Neuronal stem cell (in vitro differentiated cells): Measurements from ENCODE around the gene STOML1.

ENCODE experiments used
- DNase-seq: peaks from one replicate; pipeline ENCODE4 v3.0.0-alpha.2; 2013; ENCODE audit warnings: low spot score
- H2AFZ ChIP-seq: one replicate; pipeline ENCODE4 v1.6.1; 2013; ENCODE audit warnings: mild to moderate bottlenecking, low read length, inconsistent platforms
- H2AK5ac ChIP-seq: 2 replicates; pipeline ENCODE4 v1.6.1; 2013; ENCODE audit warnings: low read depth, mild to moderate bottlenecking, inconsistent platforms, low read length, moderate library complexity, mixed read lengths
- H2BK120ac ChIP-seq: 2 replicates; pipeline ENCODE4 v1.6.1; 2013; ENCODE audit warnings: low read depth, mild to moderate bottlenecking, inconsistent platforms, low read length, moderate library complexity, mixed read lengths
- H2BK12ac ChIP-seq: one replicate; pipeline ENCODE4 v1.6.1; 2013; ENCODE audit warnings: low read length, inconsistent platforms
- H2BK15ac ChIP-seq: 2 replicates; pipeline ENCODE4 v1.6.1; 2013; ENCODE audit warnings: mild to moderate bottlenecking, low read length, inconsistent platforms, mixed read lengths
- H2BK5ac ChIP-seq: one replicate; pipeline ENCODE4 v1.6.1; 2013; ENCODE audit warnings: inconsistent platforms, mild to moderate bottlenecking, low read length, moderate library complexity
- H3K14ac ChIP-seq: one replicate; pipeline ENCODE4 v1.6.1; 2013; ENCODE audit warnings: low read length, inconsistent platforms
- H3K18ac ChIP-seq: 2 replicates; pipeline ENCODE4 v1.6.1; 2013; ENCODE audit warnings: low read length, inconsistent platforms
- H3K23ac ChIP-seq: 2 replicates; pipeline ENCODE4 v1.6.1; 2013; ENCODE audit warnings: low read depth, mild to moderate bottlenecking, mixed read lengths, low read length, inconsistent platforms; ENCODE audit not compliant: poor library complexity
- H3K27ac ChIP-seq: replicated peaks from 3 replicates; pipeline ENCODE4 v1.5.1; 2013; ENCODE audit warnings: low read length, inconsistent platforms
- H3K27me3 ChIP-seq, 3 experiments: 2 replicates each; pipeline ENCODE4 v1.6.1; 2013; ENCODE audit warnings: low read length in 3 of 3, mild to moderate bottlenecking in 2 of 3, inconsistent platforms in 1 of 3, low read depth in 1 of 3, mixed read lengths in 1 of 3, moderate library complexity in 1 of 3; ENCODE audit not compliant: control insufficient read depth in 3 of 3, insufficient read depth in 3 of 3
- H3K36me3 ChIP-seq, 2 donors: replicated peaks in 1 of 2; 2 replicates each; pipeline ENCODE4 v1.6.1; 2013; ENCODE audit warnings: low read length in 2 of 2; ENCODE audit not compliant: control insufficient read depth in 2 of 2, insufficient read depth in 2 of 2
- H3K4ac ChIP-seq: 2 replicates; pipeline ENCODE4 v1.6.1; 2013; ENCODE audit warnings: inconsistent platforms, mild to moderate bottlenecking, low read length, moderate library complexity
- H3K4me1 ChIP-seq, 2 donors: 1 replicate in 1 of 2; 2 replicates in 1 of 2; pipeline ENCODE4 v1.6.1; 2013; ENCODE audit warnings: low read length in 2 of 2, low read depth in 1 of 2; ENCODE audit not compliant: control insufficient read depth in 2 of 2, insufficient read depth in 1 of 2
- H3K4me2 ChIP-seq: one replicate; pipeline ENCODE4 v1.6.1; 2013; ENCODE audit warnings: mild to moderate bottlenecking, low read length, inconsistent platforms; ENCODE audit not compliant: insufficient read depth, poor library complexity, severe bottlenecking
- H3K4me3 ChIP-seq, 2 donors: 2 replicates each; pipeline ENCODE4 v1.5.1; 2013; ENCODE audit warnings: low read length in 2 of 2, mild to moderate bottlenecking in 2 of 2, inconsistent platforms in 1 of 2, moderate library complexity in 1 of 2
- H3K79me1 ChIP-seq: one replicate; pipeline ENCODE4 v1.6.1; 2013; ENCODE audit warnings: low read depth, mild to moderate bottlenecking, inconsistent platforms, low read length, moderate library complexity
- H3K9ac ChIP-seq: one replicate; pipeline ENCODE4 v1.6.1; 2013; ENCODE audit warnings: mild to moderate bottlenecking, low read depth, low read length, inconsistent platforms; ENCODE audit not compliant: poor library complexity
- H3K9me3 ChIP-seq, 2 donors: replicated peaks in 1 of 2; 2 replicates each; pipeline versions ENCODE3 to v1.6.1; 2013; ENCODE audit warnings: low read length in 2 of 2, mild to moderate bottlenecking in 2 of 2, inconsistent platforms in 1 of 2, low read depth in 1 of 2, mixed read lengths in 1 of 2, moderate library complexity in 1 of 2; ENCODE audit not compliant: control insufficient read depth in 2 of 2, insufficient read depth in 1 of 2
- H4K8ac ChIP-seq: one replicate; pipeline ENCODE4 v1.6.1; 2013; ENCODE audit warnings: low read depth, mild to moderate bottlenecking, inconsistent platforms, low read length, moderate library complexity
- H4K91ac ChIP-seq: one replicate; pipeline ENCODE4 v1.6.1; 2013; ENCODE audit warnings: low read length, low read depth, mild to moderate bottlenecking, inconsistent platforms; ENCODE audit not compliant: poor library complexity
- WGBS, 2 donors: extraction: QIAGEN DNeasy Blood & Tissue Kit; methylation state at CpG; one replicate each; pipeline ENCODE4 v1.1.7; 2013; ENCODE audit warnings: missing lambda C conversion rate in 2 of 2, mixed read lengths in 1 of 2; ENCODE audit not compliant: insufficient read length in 2 of 2, insufficient replicate concordance in 1 of 2; ENCODE audit errors: extremely low coverage in 2 of 2; 5-methylcytosine and 5-hydroxymethylcytosine counted together

Gene STOML1

GRCh38 chr15:73956743-73957135 is 35.4 kb downstream of the STOML1 start:
- Histone ChIP-seq H2BK5ac (peak overlapping the region; percentile 77), H3K18ac (no peak overlapping the region), H3K4me1 (peaks cover under 1 to 9% of the 10 kb centered on the region in 2 donors), H2BK12ac (no peak overlapping the region), H3K79me1 (no peaks in the 10 kb centered on the region), H3K23ac (peak overlapping the region; percentile 40), H3K36me3 (no peaks in the 10 kb centered on the region), H3K4me3 (no peak overlapping the region), H2AK5ac (peak overlapping the region; percentile 78), H3K27ac (no peak overlapping the region), H4K91ac (no peak overlapping the region), H2BK120ac (no peak overlapping the region), H2BK15ac (no peak overlapping the region), H3K27me3 (peaks cover 0 to 9% (median 0%) of the 10 kb centered on the region in 3 experiments), H3K9ac (no peak overlapping the region), H2AFZ (no peak overlapping the region), H4K8ac (no peak overlapping the region), H3K9me3 (no peaks in the 10 kb centered on the region), H3K4me2 (no peak overlapping the region), H3K4ac (no peak overlapping the region), H3K14ac (no peak overlapping the region)
- DNase-seq: no peak
- WGBS, 2 donors: no CpG with 5 or more reads among the region's 9 CpGs

DNA sequence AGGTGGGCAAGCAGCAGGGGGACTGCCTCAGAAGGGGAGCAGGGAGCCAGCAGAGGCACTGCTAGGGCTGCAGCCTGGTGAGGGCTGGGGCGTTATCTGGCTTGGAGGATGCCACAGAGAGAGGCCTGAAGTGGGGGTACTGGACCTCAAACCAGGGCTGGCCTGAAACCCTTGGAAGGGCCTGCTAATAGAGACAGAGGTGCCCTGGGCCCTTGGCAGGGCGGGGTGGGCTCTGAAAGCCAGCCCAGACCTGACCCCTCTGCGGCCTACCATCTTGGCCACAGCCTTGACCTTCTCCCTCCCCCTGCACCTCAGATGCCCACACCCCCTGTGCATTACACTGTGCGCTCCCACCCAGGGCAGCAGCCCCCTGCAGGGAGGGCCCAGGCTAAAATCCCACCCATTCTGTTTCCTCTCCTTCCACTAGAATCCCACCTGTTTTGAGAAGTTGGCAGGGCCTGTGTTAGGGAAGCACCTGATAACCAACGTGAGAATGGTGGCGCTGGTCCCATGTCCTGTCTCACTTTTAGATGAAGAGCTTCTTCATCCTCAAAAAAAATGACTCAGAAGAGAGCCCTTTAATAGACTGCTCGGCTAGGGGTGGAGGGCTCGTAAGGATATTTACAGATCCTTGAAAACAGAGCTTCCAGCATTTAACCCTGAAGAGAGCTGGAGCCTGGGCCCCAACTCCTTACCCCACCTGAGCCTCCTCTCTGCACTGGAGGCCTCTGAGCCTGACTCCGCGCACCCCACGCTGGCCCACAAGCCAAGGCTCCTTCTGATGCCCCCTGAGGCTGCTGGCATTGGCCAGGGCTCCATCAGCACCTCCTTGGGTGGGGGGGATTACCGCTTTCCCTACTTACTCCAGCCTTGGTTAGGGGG is 36.0 kb downstream of the STOML1 start:
- H3K18ac ChIP-seq: no peak overlapping the region
- H4K8ac ChIP-seq: no peak overlapping the region
- no peak overlapping the region for H3K27ac ChIP-seq
- no peak overlapping the region for H3K4ac ChIP-seq
- no peak overlapping the region for H2BK120ac ChIP-seq
- DNase-seq: no peak
- H3K4me2 ChIP-seq: no peak overlapping the region
- H3K79me1 ChIP-seq: no peaks in the 10 kb centered on the region
- H3K23ac ChIP-seq: no peak overlapping the region
- H2AFZ ChIP-seq: no peak overlapping the region
- H3K9me3 ChIP-seq: no peaks in the 10 kb centered on the region
- peak overlapping the region; percentile 78 for H2AK5ac ChIP-seq
- no peak overlapping the region for H2BK15ac ChIP-seq
- H3K14ac ChIP-seq: no peak overlapping the region
- H3K9ac ChIP-seq: no peak overlapping the region
- H2BK12ac ChIP-seq: no peak overlapping the region
- H3K36me3 ChIP-seq: no peaks in the 10 kb centered on the region
- peaks cover 6 to 13% of the 10 kb centered on the region in 2 donors for H3K4me1 ChIP-seq
- H3K4me3 ChIP-seq: no peak overlapping the region
- no peak overlapping the region for H4K91ac ChIP-seq
- peaks cover 0 to 9% (median 0%) of the 10 kb centered on the region in 3 experiments for H3K27me3 ChIP-seq
- H2BK5ac ChIP-seq: no peak overlapping the region
- no CpG with 5 or more reads among the region's 12 CpGs for WGBS, 2 donors

GRCh38 chr15:73955326-73955725 is 36.8 kb downstream of the STOML1 start:
- H3K23ac ChIP-seq: no peak overlapping the region
- no CpG with 5 or more reads among the region's 4 CpGs for WGBS, 2 donors
- no peak overlapping the region for H2BK120ac ChIP-seq
- no peak overlapping the region for H2BK5ac ChIP-seq
- no peak overlapping the region for H4K8ac ChIP-seq
- peaks cover 0 to 9% (median 2%) of the 10 kb centered on the region in 3 experiments for H3K27me3 ChIP-seq
- no peaks in the 10 kb centered on the region for H3K9me3 ChIP-seq
- H3K4me2 ChIP-seq: no peak overlapping the region
- H3K79me1 ChIP-seq: no peaks in the 10 kb centered on the region
- no peak overlapping the region for H3K4me3 ChIP-seq
- H3K27ac ChIP-seq: no peak overlapping the region
- no peak overlapping the region for H4K91ac ChIP-seq
- H3K18ac ChIP-seq: no peak overlapping the region
- peaks cover 0 to under 1% of the 10 kb centered on the region in 2 donors for H3K36me3 ChIP-seq
- peaks cover 9 to 18% of the 10 kb centered on the region in 2 donors for H3K4me1 ChIP-seq
- no peak overlapping the region for H3K9ac ChIP-seq
- no peak overlapping the region for H2AFZ ChIP-seq
- no peak overlapping the region for H3K14ac ChIP-seq
- H3K4ac ChIP-seq: no peak overlapping the region
- H2BK12ac ChIP-seq: no peak overlapping the region
- no peak overlapping the region for H2BK15ac ChIP-seq
- no peak for DNase-seq
- H2AK5ac ChIP-seq: no peak overlapping the region
